Caki2 (cell line): ENCODE measurements around the gene LASP1. TPM values are rescaled to one million over a fixed set of nuclear protein-coding genes. Genes with fewer than 3 reads are reported as not detected.
"Not testable (repeated sequence)": the region's sequence is repeated elsewhere in the genome, so short reads cannot be mapped to it uniquely, and the experiment has no call there.

ENCODE experiments used
- DNase-seq: peaks from one replicate; pipeline ENCODE4 v3.0.0-alpha.2; 2015; ENCODE audit warnings: low read depth
- in situ Hi-C: cut with HindIII; loops from 2 replicates; pipeline ENCODE4 v1.10.0; 2016; ENCODE audit warnings: low sequenced_read_pairs, low pct_unique_long_range_greater_than_20kb, mixed read lengths
- total RNA-seq: library from RNA; depleted of rRNA; stranded (reverse); fragments of >200 nt; shearing (Covaris generic); gene quantifications from 2 replicates; pipeline ENCODE4 v1.2.3, GENCODE V29; 2014; ENCODE audit warnings: low replicate concordance; rRNA removed

The LASP1 gene
- total RNA-seq, 1 experiment from 2014 or later = 333 TPM

DNA sequence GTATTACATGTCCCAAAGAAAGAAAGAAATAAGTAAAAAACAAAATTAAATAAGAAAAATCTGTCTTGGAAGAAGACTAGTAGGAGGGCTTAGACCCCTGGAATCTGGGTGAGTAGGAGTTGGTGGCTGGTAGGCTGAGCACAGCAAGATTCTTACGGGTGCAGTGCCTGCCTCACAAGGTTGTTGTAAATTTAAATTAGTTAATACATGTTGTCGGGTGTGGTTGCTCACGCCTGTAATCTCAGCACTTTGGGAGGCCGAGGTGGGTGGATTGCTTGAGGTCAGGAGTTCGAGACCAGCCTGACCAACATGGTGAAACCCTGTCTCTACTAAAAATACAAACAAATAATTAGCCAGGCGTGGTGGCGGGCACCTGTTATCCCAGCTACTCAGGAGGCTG, 83.9 kb downstream of the LASP1 start:
- DNase-seq, in situ Hi-C loops: not testable (repeated sequence)

- DNase-seq = no peak
- in situ Hi-C loops = no loop called here
These were observed 88.5 kb downstream of the LASP1 start for GRCh38 chr17:38958326-38958725.

- no peak for DNase-seq
- in situ Hi-C loops = no loop called here
These were observed 88.9 kb downstream of the LASP1 start for GRCh38 chr17:38958756-38959155.

DNA sequence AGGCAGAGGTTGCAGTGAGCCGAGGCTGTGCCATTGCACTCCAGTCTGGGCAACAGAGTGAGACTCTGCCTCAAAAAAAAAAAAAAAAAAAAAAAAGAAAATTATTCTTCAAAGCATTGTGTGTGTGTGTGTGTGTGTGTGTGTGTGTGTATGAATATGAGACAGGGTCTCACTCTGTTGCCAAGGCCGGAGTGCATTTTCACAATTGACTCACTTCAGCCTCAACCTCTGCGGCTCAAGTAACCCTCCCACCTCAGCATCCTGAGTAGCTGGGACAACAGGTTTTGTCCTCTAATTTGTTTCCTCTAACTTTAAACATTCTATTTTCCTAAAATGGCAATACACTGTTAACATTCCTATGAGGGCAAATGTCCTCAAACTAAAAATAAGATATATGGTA, 89.7 kb downstream of the LASP1 start:
- DNase-seq = no peak
- in situ Hi-C loops = no loop called here

- in situ Hi-C loops = no loop called here
These were observed 90.5 kb downstream of the LASP1 start for GRCh38 chr17:38960402-38960801.

DNA sequence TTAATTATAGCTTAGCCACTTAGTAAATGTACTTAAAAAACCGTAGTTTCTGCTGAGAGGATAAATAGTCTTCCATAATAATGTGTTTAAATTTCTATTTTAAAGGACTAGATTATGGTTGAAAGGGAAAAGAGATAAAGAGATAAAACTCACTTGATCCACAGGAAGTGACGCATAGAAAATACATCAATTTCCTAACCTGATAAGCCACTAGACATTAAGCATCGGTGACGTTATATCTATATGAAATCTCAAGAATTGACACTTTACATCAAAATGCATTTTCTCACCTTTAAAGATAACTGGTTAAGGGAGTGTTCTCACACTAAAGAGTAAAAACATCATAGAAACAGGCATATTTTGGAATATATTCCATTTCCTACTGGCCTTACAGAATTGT, 91.6 kb downstream of the LASP1 start:
- in situ Hi-C loops = no loop called here
- DNase-seq = no peak

More at GRCh38 chr17:38960402-38960801, 90.5 kb downstream of the LASP1 start:
- no peak for DNase-seq

- DNase-seq = peak; percentile 49
- in situ Hi-C loops = no loop called here
These were observed 97.5 kb downstream of the LASP1 start, which contains the start of gene FBXO47 for GRCh38 chr17:38967290-38967738. TSS of gene FBXO47 (minus strand) at chr17:38967403. CDS start at chr17:38963025, 4,378 bp downstream.

DNA sequence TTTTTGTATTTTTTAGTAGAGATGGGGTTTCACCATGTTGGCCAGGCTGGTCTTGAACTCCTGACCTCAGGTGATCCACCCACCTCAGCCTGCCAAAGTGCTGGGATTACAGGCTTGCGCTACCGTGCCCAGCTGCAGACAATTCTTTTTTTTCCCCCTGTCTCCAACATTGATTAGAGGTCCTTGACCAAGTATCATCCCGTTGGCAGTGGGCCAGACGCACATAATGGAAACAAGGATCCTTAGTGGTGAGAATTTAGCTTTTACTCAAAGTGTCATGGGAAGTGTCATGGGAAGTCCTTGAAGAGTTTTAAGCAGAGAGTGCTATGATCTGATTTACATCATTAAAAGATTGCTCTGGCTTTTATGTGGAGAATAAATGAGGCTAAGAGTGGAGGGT, 99.4 kb downstream of the LASP1 start:
- no peak for DNase-seq
- in situ Hi-C loops = no loop called here

DNA sequence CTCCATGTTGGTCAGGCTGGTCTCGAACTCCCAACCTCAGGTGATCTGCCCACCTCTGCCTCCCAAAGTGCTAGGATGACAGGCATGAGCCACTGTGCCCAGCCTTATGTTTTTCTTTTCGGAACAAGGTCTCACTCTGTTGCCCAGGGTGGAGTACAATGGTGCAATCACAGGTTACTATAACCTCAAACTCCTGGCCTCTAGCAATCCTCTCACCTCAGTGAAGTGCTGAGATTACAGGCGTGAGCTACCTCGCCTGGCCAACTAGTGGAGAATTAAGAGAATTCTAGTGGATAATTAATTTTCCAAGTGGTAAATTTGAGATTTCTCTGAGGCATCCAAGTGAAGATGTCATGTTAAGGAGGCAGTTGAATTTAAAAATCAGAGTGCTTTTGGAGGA, 100.3 kb downstream of the LASP1 start:
- in situ Hi-C loops = no loop called here
- DNase-seq = peak; percentile 27

GRCh38 chr17:38970804-38971203, 100.9 kb downstream of the LASP1 start:
- no peak for DNase-seq

More at GRCh38 chr17:38970804-38971203, 100.9 kb downstream of the LASP1 start:
- in situ Hi-C loops = no loop called here

Other genes starting within 250 kb of the LASP1 start
- 14.1 and 20.4 TPM in 2 replicates for gene EPOP, start 195.1 kb upstream of the LASP1 start, total RNA-seq
- gene MLLT6, start 164.8 kb upstream of the LASP1 start, total RNA-seq = 22.8 and 27.9 TPM in 2 replicates
- 13.0 and 23.0 TPM in 2 replicates for gene CISD3, start 139.7 kb upstream of the LASP1 start, total RNA-seq
- gene PCGF2, start 121.7 kb upstream of the LASP1 start, total RNA-seq = 0.88 and 7.0 TPM in 2 replicates
- 364 and 410 TPM in 2 replicates for gene PSMB3, start 117.3 kb upstream of the LASP1 start, total RNA-seq
- 50.6 and 89.8 TPM in 2 replicates for gene PIP4K2B, start 70.5 kb upstream of the LASP1 start, total RNA-seq
- 15.2 and 21.9 TPM in 2 replicates for gene CWC25, start 44.7 kb upstream of the LASP1 start, total RNA-seq
- gene RPL23, start 16.3 kb upstream of the LASP1 start, total RNA-seq = 1,156 and 1,210 TPM in 2 replicates
- not detected in 2 replicates for gene FBXO47, start 97.3 kb downstream of the LASP1 start, total RNA-seq